Neural cell (in vitro differentiated cells): Measurements from ENCODE around the gene TBCK.

ENCODE experiments used
- EP300 ChIP-seq: fragments of 450-650 bp; conservative IDR thresholded peaks from 2 replicates; pipeline ENCODE4 v1.6.1; 2014; ENCODE audit warnings: antibody characterized with exemption, mild to moderate bottlenecking, moderate library complexity; ENCODE audit not compliant: poor library complexity, severe bottlenecking
- EZH2 ChIP-seq: fragments of 200-600, 300-800 bp; shearing (Covaris generic), sonication (generic); IDR thresholded peaks from 2 replicates; pipeline ENCODE4 v1.6.1; 2014; ENCODE audit warnings: antibody characterized with exemption, low read length, borderline replicate concordance, mild to moderate bottlenecking; ENCODE audit not compliant: insufficient read depth, poor library complexity, severe bottlenecking
- POLR2AphosphoS5 ChIP-seq: IDR thresholded peaks from 2 replicates; pipeline ENCODE4 v1.6.1; 2012
- RAD21 ChIP-seq: fragments of 450-650 bp; conservative IDR thresholded peaks from 2 replicates; pipeline ENCODE4 v1.6.1; 2014; ENCODE audit warnings: antibody characterized with exemption, mild to moderate bottlenecking, moderate library complexity
- TF ChIP-seq, protein P1 (sequence below): fragments of 450-650 bp; IDR thresholded peaks from 2 replicates; pipeline ENCODE4 v1.5.1; 2014; ENCODE audit warnings: antibody characterized with exemption, mild to moderate bottlenecking, moderate library complexity; ENCODE audit not compliant: poor library complexity, severe bottlenecking
- TF ChIP-seq, protein P2 (sequence below): IDR thresholded peaks from 2 replicates; pipeline ENCODE4 v1.6.1; 2012; ENCODE audit warnings: borderline replicate concordance

DNA sequence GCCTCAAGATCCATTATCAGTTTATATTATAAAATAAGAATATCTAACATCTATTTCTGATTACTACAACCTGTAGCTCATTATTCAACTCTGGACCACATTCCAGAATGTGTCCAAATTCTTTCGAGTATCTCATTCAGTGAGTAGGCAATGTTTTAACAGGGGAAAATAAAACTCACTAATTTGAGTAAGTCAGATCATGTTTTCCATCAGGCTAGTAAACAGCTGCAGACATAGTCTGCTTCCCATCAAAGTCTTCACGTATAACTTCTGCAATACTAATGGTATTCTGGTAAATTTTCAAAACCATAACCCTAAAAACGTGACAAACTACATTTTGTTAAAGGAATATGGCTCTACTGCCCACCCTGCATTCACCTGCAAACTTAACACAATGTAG, 31.8 kb downstream of the TBCK start:
- TF ChIP-seq, protein P1, sequence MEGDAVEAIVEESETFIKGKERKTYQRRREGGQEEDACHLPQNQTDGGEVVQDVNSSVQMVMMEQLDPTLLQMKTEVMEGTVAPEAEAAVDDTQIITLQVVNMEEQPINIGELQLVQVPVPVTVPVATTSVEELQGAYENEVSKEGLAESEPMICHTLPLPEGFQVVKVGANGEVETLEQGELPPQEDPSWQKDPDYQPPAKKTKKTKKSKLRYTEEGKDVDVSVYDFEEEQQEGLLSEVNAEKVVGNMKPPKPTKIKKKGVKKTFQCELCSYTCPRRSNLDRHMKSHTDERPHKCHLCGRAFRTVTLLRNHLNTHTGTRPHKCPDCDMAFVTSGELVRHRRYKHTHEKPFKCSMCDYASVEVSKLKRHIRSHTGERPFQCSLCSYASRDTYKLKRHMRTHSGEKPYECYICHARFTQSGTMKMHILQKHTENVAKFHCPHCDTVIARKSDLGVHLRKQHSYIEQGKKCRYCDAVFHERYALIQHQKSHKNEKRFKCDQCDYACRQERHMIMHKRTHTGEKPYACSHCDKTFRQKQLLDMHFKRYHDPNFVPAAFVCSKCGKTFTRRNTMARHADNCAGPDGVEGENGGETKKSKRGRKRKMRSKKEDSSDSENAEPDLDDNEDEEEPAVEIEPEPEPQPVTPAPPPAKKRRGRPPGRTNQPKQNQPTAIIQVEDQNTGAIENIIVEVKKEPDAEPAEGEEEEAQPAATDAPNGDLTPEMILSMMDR = no peak
- no peak for TF ChIP-seq EP300
- TF ChIP-seq, protein P2, sequence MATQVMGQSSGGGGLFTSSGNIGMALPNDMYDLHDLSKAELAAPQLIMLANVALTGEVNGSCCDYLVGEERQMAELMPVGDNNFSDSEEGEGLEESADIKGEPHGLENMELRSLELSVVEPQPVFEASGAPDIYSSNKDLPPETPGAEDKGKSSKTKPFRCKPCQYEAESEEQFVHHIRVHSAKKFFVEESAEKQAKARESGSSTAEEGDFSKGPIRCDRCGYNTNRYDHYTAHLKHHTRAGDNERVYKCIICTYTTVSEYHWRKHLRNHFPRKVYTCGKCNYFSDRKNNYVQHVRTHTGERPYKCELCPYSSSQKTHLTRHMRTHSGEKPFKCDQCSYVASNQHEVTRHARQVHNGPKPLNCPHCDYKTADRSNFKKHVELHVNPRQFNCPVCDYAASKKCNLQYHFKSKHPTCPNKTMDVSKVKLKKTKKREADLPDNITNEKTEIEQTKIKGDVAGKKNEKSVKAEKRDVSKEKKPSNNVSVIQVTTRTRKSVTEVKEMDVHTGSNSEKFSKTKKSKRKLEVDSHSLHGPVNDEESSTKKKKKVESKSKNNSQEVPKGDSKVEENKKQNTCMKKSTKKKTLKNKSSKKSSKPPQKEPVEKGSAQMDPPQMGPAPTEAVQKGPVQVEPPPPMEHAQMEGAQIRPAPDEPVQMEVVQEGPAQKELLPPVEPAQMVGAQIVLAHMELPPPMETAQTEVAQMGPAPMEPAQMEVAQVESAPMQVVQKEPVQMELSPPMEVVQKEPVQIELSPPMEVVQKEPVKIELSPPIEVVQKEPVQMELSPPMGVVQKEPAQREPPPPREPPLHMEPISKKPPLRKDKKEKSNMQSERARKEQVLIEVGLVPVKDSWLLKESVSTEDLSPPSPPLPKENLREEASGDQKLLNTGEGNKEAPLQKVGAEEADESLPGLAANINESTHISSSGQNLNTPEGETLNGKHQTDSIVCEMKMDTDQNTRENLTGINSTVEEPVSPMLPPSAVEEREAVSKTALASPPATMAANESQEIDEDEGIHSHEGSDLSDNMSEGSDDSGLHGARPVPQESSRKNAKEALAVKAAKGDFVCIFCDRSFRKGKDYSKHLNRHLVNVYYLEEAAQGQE = no peak
- no peak for TF ChIP-seq EZH2
- TF ChIP-seq POLR2AphosphoS5 = no peak
- no peak for TF ChIP-seq RAD21
